ENCODE measurements around the gene SETD1A.

SETD1A gene

DNA sequence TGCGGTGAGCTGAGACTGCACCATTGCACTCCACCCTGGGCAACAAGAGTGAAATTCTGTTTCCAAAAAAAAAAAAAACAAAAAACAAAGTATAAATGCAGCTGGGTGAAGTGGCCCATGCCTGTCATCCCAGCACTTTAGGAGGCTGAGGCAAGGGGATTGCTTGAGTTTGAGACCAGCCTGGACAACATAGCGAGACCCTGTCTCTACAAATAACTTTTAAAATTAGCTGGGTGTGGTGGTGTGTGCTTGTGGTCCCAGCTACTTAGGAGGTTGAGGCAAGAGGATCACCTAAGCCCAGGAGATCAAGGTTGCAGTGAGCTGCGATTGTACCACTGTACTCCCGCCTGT is 65.7 kb downstream of the SETD1A start:
- FAIRE-seq, result no peak

DNA sequence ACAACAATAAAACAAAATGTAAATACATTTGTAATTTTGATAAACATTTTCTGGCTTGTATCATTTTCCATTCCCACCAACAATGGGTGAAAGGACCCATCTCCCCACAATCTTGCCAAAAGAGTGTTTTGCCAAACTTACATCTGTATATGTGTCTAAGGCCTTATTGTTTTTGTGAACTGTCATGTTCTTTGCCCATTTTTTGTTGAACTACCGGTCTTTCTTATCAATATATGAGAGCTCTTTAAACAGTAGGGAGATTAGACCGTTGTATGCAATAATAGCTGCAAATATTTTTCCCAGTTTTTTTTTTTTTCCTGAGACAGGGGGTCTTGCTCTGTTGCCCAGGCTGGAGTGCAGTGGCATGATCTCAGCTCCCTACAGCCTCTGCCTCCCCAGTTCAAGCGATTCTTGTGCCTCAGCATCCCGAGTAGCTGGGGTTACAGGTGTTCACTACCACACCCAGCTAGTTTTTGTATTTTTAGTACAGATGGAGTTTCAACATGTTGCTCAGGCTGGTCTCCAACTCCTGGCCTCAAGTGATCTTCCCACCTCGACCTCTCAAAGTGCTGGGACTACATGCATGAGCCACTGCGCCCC is 66.2 kb downstream of the SETD1A start:
- TF ChIP-seq TAF1 (IDR thresholded peaks at IDR 0.05; ENCODE audit: low read depth, low read length), result no peak
- TF ChIP-seq POLR2A (IDR thresholded peaks at IDR 0.05; ENCODE audit: low read depth, low read length), result no peak
- TF ChIP-seq POLR2AphosphoS5 (IDR thresholded peaks at IDR 0.05; ENCODE audit: low read depth, low read length), result no peak
- no peak for TF ChIP-seq PAX5 (IDR thresholded peaks at IDR 0.05; ENCODE audit: insufficient read depth, low read length, severe bottlenecking)
- TF ChIP-seq POU2F2 (IDR thresholded peaks at IDR 0.05; ENCODE audit: low read depth, low read length), result no peak
- TF ChIP-seq SPI1 (IDR thresholded peaks at IDR 0.05; ENCODE audit: low read depth, low read length), result no peak
- no peak for FAIRE-seq
- DNase-seq (ENCODE audit: insufficient read length, low spot score), result no peak

More for the DNA sequence above, 65.7 kb downstream of the SETD1A start:
- no peak for TF ChIP-seq POLR2AphosphoS5 (IDR thresholded peaks at IDR 0.05; ENCODE audit: low read depth, low read length)
- no peak for TF ChIP-seq TAF1 (IDR thresholded peaks at IDR 0.05; ENCODE audit: low read depth, low read length)
- TF ChIP-seq PAX5 (IDR thresholded peaks at IDR 0.05; ENCODE audit: insufficient read depth, low read length, severe bottlenecking), result no peak
- TF ChIP-seq SPI1 (IDR thresholded peaks at IDR 0.05; ENCODE audit: low read depth, low read length), result no peak
- no peak for TF ChIP-seq POU2F2 (IDR thresholded peaks at IDR 0.05; ENCODE audit: low read depth, low read length)
- no peak for TF ChIP-seq POLR2A (IDR thresholded peaks at IDR 0.05; ENCODE audit: low read depth, low read length)
- no peak for DNase-seq (ENCODE audit: insufficient read length, low spot score)

DNA sequence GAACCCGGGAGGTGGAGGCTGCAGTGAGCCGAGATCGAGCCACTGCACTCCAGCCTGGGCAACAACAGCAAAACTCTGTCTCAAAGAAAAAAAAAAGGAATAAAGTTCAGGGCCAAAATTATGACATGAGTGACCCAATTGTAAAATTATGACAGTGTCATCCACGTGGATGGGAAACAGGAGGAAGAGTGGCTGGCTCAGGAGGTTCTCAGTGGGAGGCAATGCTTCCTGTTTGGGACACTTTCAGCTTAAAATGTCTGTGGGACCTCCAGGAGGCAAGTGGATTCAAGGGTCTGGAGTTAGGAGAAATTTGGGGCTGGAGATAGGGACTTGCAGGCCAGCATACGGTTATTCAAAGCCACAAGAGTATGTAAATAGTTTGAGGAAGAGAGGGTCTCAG is 67.8 kb downstream of the SETD1A start:
- TF ChIP-seq SPI1 (IDR thresholded peaks at IDR 0.05; ENCODE audit: low read depth, low read length) (no peak), TAF1 (IDR thresholded peaks at IDR 0.05; ENCODE audit: low read depth, low read length) (no peak), POLR2A (IDR thresholded peaks at IDR 0.05; ENCODE audit: low read depth, low read length) (no peak), PAX5 (IDR thresholded peaks at IDR 0.05; ENCODE audit: insufficient read depth, low read length, severe bottlenecking) (no peak), POLR2AphosphoS5 (IDR thresholded peaks at IDR 0.05; ENCODE audit: low read depth, low read length) (no peak)
- no peak for FAIRE-seq

DNA sequence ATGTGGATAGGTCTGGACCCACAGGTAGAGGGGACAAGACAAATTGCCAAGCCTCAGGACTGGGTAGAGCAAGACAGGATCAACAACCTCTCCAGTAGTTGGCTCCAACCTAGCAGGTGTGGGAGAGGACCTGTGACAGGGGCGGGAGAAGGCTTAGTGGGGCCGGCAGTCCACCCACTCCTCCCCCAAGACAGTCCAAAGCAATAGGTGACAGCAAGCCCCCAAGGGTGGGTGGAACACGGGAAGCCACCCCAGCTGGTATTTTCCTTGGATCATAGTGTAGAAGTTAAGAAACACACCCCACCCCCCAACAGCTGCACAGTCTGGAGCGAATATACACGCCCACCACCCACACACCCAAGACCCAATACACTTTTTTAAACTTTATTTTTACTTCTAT is 71.7 kb downstream of the SETD1A start:
- FAIRE-seq, result no peak

More for the DNA sequence above, 67.8 kb downstream of the SETD1A start:
- no peak for DNase-seq (ENCODE audit: insufficient read length, low spot score)

DNA sequence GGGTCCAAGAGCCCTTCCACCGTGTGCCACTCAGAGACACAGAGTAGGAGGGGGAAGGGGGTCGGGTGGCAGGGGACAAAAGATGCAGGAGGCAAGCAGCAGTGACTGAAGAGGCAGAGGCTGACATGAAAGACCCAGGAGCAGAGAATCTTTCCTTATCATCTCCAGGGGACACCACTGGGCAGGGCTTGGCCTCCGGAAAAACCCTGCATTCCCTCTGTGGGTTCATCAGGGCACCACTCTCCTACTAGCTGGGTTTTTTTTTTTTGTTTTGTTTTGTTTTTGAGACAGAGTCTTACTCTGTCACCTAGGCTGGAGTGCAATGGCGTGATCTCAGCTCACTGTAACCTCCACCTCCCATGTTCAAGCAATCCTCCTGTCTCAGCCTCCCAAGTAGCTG is 73.7 kb downstream of the SETD1A start:
- no peak for FAIRE-seq
- no peak for TF ChIP-seq POLR2AphosphoS5 (IDR thresholded peaks at IDR 0.05; ENCODE audit: low read depth, low read length)
- no peak for TF ChIP-seq PAX5 (IDR thresholded peaks at IDR 0.05; ENCODE audit: insufficient read depth, low read length, severe bottlenecking)
- no peak for TF ChIP-seq TAF1 (IDR thresholded peaks at IDR 0.05; ENCODE audit: low read depth, low read length)
- no peak for TF ChIP-seq POU2F2 (IDR thresholded peaks at IDR 0.05; ENCODE audit: low read depth, low read length)
- TF ChIP-seq POLR2A (IDR thresholded peaks at IDR 0.05; ENCODE audit: low read depth, low read length), result no peak
- no peak for TF ChIP-seq SPI1 (IDR thresholded peaks at IDR 0.05; ENCODE audit: low read depth, low read length)
- no peak for DNase-seq (ENCODE audit: insufficient read length, low spot score)

More for the DNA sequence above, 71.7 kb downstream of the SETD1A start:
- DNase-seq (ENCODE audit: insufficient read length, low spot score), result no peak
- no peak for TF ChIP-seq TAF1 (IDR thresholded peaks at IDR 0.05; ENCODE audit: low read depth, low read length)
- TF ChIP-seq SPI1 (IDR thresholded peaks at IDR 0.05; ENCODE audit: low read depth, low read length), result no peak
- TF ChIP-seq POU2F2 (IDR thresholded peaks at IDR 0.05; ENCODE audit: low read depth, low read length), result no peak
- TF ChIP-seq POLR2AphosphoS5 (IDR thresholded peaks at IDR 0.05; ENCODE audit: low read depth, low read length), result no peak
- TF ChIP-seq PAX5 (IDR thresholded peaks at IDR 0.05; ENCODE audit: insufficient read depth, low read length, severe bottlenecking), result no peak
- TF ChIP-seq POLR2A (IDR thresholded peaks at IDR 0.05; ENCODE audit: low read depth, low read length), result no peak

DNA sequence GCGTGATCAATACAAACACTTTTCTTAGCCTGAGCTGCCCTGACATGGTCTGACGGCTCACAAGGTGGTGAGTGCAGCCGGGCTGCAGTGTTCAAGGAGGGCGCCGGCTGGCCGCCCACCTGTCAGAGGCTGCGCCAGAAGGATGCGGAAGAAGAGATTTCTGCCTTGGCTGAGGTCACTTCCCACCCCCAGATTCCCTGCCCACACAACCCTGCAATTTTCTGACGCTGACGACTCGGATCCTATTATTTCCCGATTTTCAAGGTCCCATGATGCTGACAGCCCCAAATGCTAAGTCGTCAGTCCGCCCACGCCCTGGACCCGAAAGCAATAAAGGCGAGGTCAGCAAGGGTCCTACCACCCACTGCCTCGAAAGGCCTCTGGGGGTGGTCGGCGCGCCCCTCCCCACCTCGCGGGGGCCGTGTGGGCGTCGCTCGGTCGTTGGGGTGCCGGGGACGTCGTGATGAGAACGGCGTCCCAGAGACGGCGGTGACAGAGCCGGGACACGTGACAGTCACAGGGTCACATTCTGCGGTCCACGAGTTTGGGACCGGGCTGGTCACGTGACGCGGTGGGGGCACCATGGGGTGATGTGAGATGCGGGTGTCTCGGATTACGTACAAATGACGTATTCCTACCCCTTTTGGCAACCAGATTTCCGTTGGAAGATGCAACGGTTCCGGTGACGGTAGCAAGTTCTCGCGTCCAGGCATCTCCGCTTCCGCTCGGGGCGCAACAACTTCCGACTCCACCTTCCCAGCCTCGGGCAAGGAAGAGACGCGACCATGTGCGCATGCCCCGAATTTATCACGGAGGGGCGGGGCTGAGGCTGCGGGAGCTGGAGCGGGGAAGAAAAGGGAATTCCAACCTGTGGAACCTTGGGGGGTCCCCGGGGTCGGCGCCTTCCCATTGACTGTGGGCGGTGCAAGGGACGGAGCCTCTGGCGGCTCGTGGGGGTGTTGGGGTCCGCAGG is 75.5 kb downstream of the SETD1A start, which contains the start of gene STX4:
Gene STX4 (plus strand): TSS at position 823 of the 973 bp plus-strand sequence. CDS start 248 bp downstream, outside the sequence.
- TF ChIP-seq SPI1 (IDR thresholded peaks at IDR 0.05; ENCODE audit: low read depth, low read length) (no peak), TAF1 (IDR thresholded peaks at IDR 0.05; ENCODE audit: low read depth, low read length) (no peak; the same call in 1 of the 2 replicates), PAX5 (IDR thresholded peaks at IDR 0.05; ENCODE audit: insufficient read depth, low read length, severe bottlenecking) (peak; percentile 19), POU2F2 (IDR thresholded peaks at IDR 0.05; ENCODE audit: low read depth, low read length) (peak; percentile 78; the same call in 1 of the 2 replicates), POLR2AphosphoS5 (IDR thresholded peaks at IDR 0.05; ENCODE audit: low read depth, low read length) (0 out of 2 replicates have a peak, but pooled peaks have one; percentile 27), POLR2A (IDR thresholded peaks at IDR 0.05; ENCODE audit: low read depth, low read length) (peak; percentile 59; the same call in 1 of the 2 replicates)
- DNase-seq (ENCODE audit: insufficient read length, low spot score) (peak; percentile 90), FAIRE-seq (peak; percentile 99)

DNA sequence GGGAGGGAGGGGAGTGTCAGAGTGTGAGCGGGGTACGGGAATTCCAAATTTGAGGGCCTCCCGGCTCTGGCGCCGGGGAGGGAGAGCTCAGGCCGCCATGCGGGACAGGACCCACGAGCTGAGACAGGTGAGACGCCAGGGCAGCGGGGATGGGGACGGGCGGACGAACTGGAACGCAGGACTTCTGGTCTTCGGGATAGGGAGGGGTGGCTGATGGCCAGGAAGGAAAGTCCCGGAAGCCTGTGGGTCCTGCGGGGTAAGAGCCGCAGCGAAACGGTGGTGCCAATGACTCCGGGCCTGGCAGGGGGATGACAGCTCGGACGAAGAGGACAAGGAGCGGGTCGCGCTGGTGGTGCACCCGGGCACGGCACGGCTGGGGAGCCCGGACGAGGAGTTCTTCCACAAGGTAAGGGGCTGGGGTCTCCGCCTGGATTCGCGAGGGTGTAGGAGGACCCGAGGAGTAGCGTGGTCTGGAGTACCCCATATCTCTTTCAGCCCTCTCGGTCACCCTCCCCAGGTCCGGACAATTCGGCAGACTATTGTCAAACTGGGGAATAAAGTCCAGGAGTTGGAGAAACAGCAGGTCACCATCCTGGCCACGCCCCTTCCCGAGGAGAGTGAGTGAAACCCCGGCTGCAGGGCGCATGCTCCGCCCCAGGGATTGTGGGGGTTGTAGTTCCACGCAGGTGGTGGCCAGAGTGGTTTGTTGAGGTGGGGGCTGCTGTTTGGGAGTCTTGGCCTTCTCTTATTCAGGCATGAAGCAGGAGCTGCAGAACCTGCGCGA is 76.3 kb downstream of the SETD1A start:
- no peak for TF ChIP-seq POLR2AphosphoS5 (IDR thresholded peaks at IDR 0.05; ENCODE audit: low read depth, low read length)
- FAIRE-seq, result peak; percentile 85
- DNase-seq (ENCODE audit: insufficient read length, low spot score), result peak; percentile 87
